Naive thymus-derived CD8-positive, alpha-beta T cell (primary cell): ENCODE measurements around the gene RAI2. TPM values are rescaled to one million over a fixed set of nuclear protein-coding genes. Genes with fewer than 3 reads are reported as not detected.

ENCODE experiments used
- ATAC-seq, 2 donors: fragments of 150-1000 bp; cut with Tn5 transposase in 1 of 2; sonication (Bioruptor Pico), chemical (Tn5 transposase) in 1 of 2; 1 replicate in 1 of 2; 2 replicates in 1 of 2; pipeline ENCODE4 v1.10.0; 2021; ENCODE audit warnings: mild to moderate bottlenecking in 2 of 2, moderate library complexity in 2 of 2
- POLR2A ChIA-PET: fragments of 350-600 bp; sonication (Branson Sonifier 250); formaldehyde crosslinking; loops from one replicate; lab custom pipeline; 2021; ENCODE audit warnings: antibody characterized with exemption; lab: Charles Lee
- DNase-seq, 10 donors: peaks; one replicate each; pipeline versions ENCODE4 v3.0.0 to v3.0.0-alpha.2; 2020 to 2022
- H3K27ac Mint-ChIP-seq, 10 donors: one replicate each; pipeline ENCODE4 v1.8.0; 2020 to 2022; ENCODE audit warnings: mild to moderate bottlenecking in 10 of 10, mixed read lengths in 10 of 10, moderate library complexity in 4 of 10, inconsistent platforms in 1 of 10
- H3K27me3 Mint-ChIP-seq, 5 donors: one replicate each; pipeline ENCODE4 v1.8.0; 2021 to 2022; ENCODE audit warnings: mixed read lengths in 5 of 5
- H3K36me3 Mint-ChIP-seq, 3 donors: one replicate each; pipeline ENCODE4 v1.8.0; 2020 to 2022; ENCODE audit warnings: mixed read lengths in 3 of 3, mild to moderate bottlenecking in 2 of 3, inconsistent platforms in 1 of 3
- H3K4me1 Mint-ChIP-seq, 4 donors: one replicate each; pipeline ENCODE4 v1.8.0; 2021 to 2022; ENCODE audit warnings: mixed read lengths in 4 of 4
- H3K4me3 Mint-ChIP-seq, 10 donors: one replicate each; pipeline ENCODE4 v1.8.0; 2020 to 2022; ENCODE audit warnings: mild to moderate bottlenecking in 10 of 10, mixed read lengths in 10 of 10, moderate library complexity in 6 of 10, inconsistent platforms in 1 of 10
- H3K9me3 Mint-ChIP-seq, 9 donors: one replicate each; pipeline ENCODE4 v1.8.0; 2020 to 2022; ENCODE audit warnings: mixed read lengths in 9 of 9, mild to moderate bottlenecking in 3 of 9, inconsistent platforms in 1 of 9, moderate library complexity in 1 of 9
- polyA plus RNA-seq, 3 donors: library from polyadenylated mRNA; unstranded; fragments of 300-500 nt; fragmentation: Illumina TruSeq; gene quantifications; one replicate each; pipeline ENCODE4 v1.2.3, GENCODE V29; 2021
- total RNA-seq, 8 experiments: library from RNA in 2 of 8; stranded (reverse) in 2 of 8; gene quantifications; one replicate each; pipeline ENCODE4 v1.2.3 and lab custom pipeline; 2021 to 2026

Gene RAI2
- 1 to 10 TPM; 2.9 to 3.2 TPM for total RNA-seq
- 1 to 10 TPM in 2 of 3 donors, under 1 TPM in 1; 0.92 to 2.8 (median 1.1) TPM for polyA plus RNA-seq
- total RNA-seq (lab: John Stamatoyannopoulos, UW) = 0.90 to 7.4 (median 3.1) reads per million in 6 experiments

GRCh38 chrX:17860811-17861488 is at the start of gene RAI2:
Gene RAI2, minus strand, starts transcription at chrX:17861298. Its CDS starts 59,288 bp downstream, at chrX:17802010.
- peak; percentile 57 to 62 for ATAC-seq
- peak within 1 kb of the TSS in 5 of 10 donors; percentile 1 to 69 (median 59) for H3K27ac Mint-ChIP-seq
- H3K9me3 Mint-ChIP-seq = peaks cover 0 to 4% (median 0%) of the 10 kb centered on the region in 9 donors
- POLR2A ChIA-PET = no interaction called here
- H3K4me1 Mint-ChIP-seq = peaks cover 4 to 10% (median 8%) of the 10 kb centered on the region in 4 donors
- peak within 1 kb of the TSS; percentile 80 to 91 (median 88) for H3K4me3 Mint-ChIP-seq
- peaks cover 0 to 36% (median 10%) of the 10 kb centered on the region in 5 donors for H3K27me3 Mint-ChIP-seq
- DNase-seq = peak in 9 of 10 donors; percentile 5 to 77 (median 49)
- H3K36me3 Mint-ChIP-seq = no peaks in the 10 kb centered on the region

DNA sequence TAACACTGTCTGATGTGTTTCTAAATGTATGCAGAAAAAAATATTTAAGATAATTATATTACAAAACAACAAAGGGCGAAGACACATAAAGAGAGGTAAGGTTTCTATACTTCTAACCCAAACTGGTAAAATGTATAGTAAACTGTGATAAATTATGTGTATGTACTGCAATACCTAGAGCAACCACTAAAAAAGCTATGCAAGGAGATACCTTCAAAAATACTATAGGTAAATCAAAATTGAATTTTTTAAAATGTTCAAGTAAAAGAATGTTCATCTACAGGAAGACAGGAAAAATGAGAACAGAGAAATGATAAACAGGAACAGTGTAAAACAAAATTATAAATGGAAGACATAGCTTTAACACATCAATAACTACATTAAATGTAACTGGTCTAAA is 27.3 kb upstream of the RAI2 start:
- POLR2A ChIA-PET = no interaction called here
- ATAC-seq = no peak
- Mint-ChIP-seq H3K4me1 (peaks cover 0 to 2% (median 0%) of the 10 kb centered on the region in 4 donors), H3K27me3 (peaks cover 5 to 39% (median 10%) of the 10 kb centered on the region in 5 donors), H3K36me3 (peaks cover 0 to 9% (median 0%) of the 10 kb centered on the region in 3 donors), H3K4me3 (no peak overlapping the region), H3K27ac (no peak overlapping the region), H3K9me3 (peaks cover 0 to 12% (median 0%) of the 10 kb centered on the region in 9 donors)
- no peak for DNase-seq

GRCh38 chrX:17882680-17883079 is 21.6 kb upstream of the RAI2 start:
- Mint-ChIP-seq H3K4me3 (no peak overlapping the region), H3K9me3 (peaks cover 0 to 7% (median 0%) of the 10 kb centered on the region in 9 donors), H3K27me3 (peaks cover 5 to 49% (median 24%) of the 10 kb centered on the region in 5 donors), H3K4me1 (no peaks in the 10 kb centered on the region), H3K27ac (peak overlapping the region in 1 of 10 donors; percentile 67), H3K36me3 (peaks cover 0 to 5% (median 0%) of the 10 kb centered on the region in 3 donors)
- no peak for ATAC-seq
- POLR2A ChIA-PET = no interaction called here
- DNase-seq = no peak

DNA sequence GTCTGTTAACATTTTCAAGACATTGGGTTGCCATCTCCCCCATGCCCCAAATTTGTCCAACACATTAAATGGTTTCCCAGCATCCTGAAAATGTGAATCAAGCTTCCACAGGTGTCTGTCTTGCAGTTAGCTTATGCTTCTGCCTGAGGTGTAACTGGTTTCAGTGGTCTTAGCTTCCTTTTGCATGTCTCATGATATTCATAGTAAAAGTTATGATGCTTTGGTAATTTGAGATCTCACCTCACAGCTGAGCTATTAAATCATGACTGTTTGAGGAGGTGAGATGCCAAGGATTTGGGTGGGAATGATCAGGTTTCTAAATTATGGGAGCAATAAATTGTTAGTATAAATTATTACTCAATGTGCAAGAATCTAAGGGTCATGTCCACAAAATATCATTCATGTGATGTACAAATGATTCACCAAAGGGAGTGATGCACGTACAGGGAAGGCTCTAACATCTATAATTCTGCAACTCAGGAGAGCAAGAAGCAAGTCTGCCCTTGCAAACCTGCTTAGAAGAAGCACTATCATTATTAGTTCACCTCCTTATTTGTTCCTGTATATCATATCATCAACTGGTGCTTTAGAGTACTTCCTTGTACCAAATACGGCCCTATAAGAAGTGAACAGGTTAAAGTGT is 17.1 kb upstream of the RAI2 start:
- H3K4me1 Mint-ChIP-seq = no peaks in the 10 kb centered on the region
- no peak for DNase-seq
- no peak overlapping the region for H3K27ac Mint-ChIP-seq
- H3K9me3 Mint-ChIP-seq = peaks cover 0 to 14% (median 0%) of the 10 kb centered on the region in 9 donors
- POLR2A ChIA-PET = no interaction called here
- no peak overlapping the region for H3K4me3 Mint-ChIP-seq
- H3K27me3 Mint-ChIP-seq = peaks cover 3 to 53% (median 21%) of the 10 kb centered on the region in 5 donors
- peaks cover 0 to 11% (median 0%) of the 10 kb centered on the region in 3 donors for H3K36me3 Mint-ChIP-seq
- no peak for ATAC-seq

- H3K4me3 Mint-ChIP-seq = no peak overlapping the region
- DNase-seq = no peak
- H3K27me3 Mint-ChIP-seq = peaks cover 3 to 39% (median 15%) of the 10 kb centered on the region in 5 donors
- peaks cover 0 to 15% (median 0%) of the 10 kb centered on the region in 9 donors for H3K9me3 Mint-ChIP-seq
- no peaks in the 10 kb centered on the region for H3K4me1 Mint-ChIP-seq
- no peak overlapping the region for H3K27ac Mint-ChIP-seq
- POLR2A ChIA-PET = no interaction called here
- peaks cover 0 to 11% (median 0%) of the 10 kb centered on the region in 3 donors for H3K36me3 Mint-ChIP-seq
- no peak for ATAC-seq
These were observed 15.0 kb upstream of the RAI2 start for GRCh38 chrX:17876135-17876534.

- peaks cover 0 to 6% (median 0%) of the 10 kb centered on the region in 3 donors for H3K36me3 Mint-ChIP-seq
- POLR2A ChIA-PET = no interaction called here
These were observed 8.5 kb upstream of the RAI2 start for GRCh38 chrX:17869580-17869979.

DNA sequence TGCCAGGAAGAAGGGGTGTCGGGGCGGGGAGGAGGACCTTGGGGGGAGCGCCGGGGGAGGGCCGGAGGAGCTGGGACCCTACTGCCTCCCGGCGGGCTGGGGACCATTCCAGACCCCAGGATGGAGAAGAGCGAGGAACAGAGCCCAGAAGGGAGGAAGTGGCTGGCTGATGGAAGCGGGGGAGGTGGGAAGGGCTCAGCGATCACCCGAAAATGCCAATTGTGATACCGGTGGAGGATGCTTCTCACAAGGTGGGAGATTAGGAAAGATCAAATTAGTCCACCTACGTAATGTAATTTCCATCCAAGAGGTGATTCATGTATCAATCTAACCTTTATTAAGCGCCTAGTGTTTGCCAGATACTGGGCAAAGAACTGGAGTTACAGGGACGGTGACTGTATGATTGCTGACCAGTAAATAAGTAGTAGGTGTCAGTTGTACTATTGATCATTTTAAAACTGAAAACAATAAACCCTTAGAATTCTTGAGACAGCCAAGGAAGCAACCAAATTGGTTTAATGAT is 452 bp upstream of the RAI2 start:
- peaks cover 0 to 36% (median 10%) of the 10 kb centered on the region in 5 donors for H3K27me3 Mint-ChIP-seq

More at GRCh38 chrX:17869580-17869979, 8.5 kb upstream of the RAI2 start:
- no peak for DNase-seq
- H3K4me3 Mint-ChIP-seq = no peak overlapping the region
- H3K4me1 Mint-ChIP-seq = no peaks in the 10 kb centered on the region
- peaks cover 0 to 13% (median 0%) of the 10 kb centered on the region in 9 donors for H3K9me3 Mint-ChIP-seq
- H3K27me3 Mint-ChIP-seq = peaks cover 0 to 9% (median 4%) of the 10 kb centered on the region in 5 donors
- H3K27ac Mint-ChIP-seq = no peak overlapping the region
- no peak for ATAC-seq

GRCh38 chrX:17860179-17860780 is 818 bp downstream of the RAI2 start:
- DNase-seq (peak in 9 of 10 donors; percentile 1 to 60 (median 8)), ATAC-seq (peak; percentile 18 to 28)
- Mint-ChIP-seq H3K27ac (peak overlapping the region in 5 of 10 donors; percentile 1 to 69 (median 59)), H3K9me3 (peaks cover 0 to 4% (median 0%) of the 10 kb centered on the region in 9 donors), H3K4me1 (peaks cover 4 to 10% (median 8%) of the 10 kb centered on the region in 4 donors), H3K27me3 (peaks cover 0 to 36% (median 10%) of the 10 kb centered on the region in 5 donors), H3K4me3 (peak overlapping the region; percentile 80 to 91 (median 88)), H3K36me3 (no peaks in the 10 kb centered on the region)
- POLR2A ChIA-PET = interaction anchor here (1.0 to 1.2 kb wide), 2 partner anchors 81 to 123 kb away, joined by 3 to 4 read pairs; partner anchors contain the start of gene SCML1

More for the DNA sequence above, 452 bp upstream of the RAI2 start:
- peaks cover 4 to 10% (median 8%) of the 10 kb centered on the region in 4 donors for H3K4me1 Mint-ChIP-seq
- ATAC-seq (no peak), DNase-seq (no peak)
- peaks cover 0 to 4% (median 0%) of the 10 kb centered on the region in 9 donors for H3K9me3 Mint-ChIP-seq
- H3K36me3 Mint-ChIP-seq = no peaks in the 10 kb centered on the region
- POLR2A ChIA-PET = no interaction called here
- peak overlapping the region; percentile 63 to 81 (median 70) for H3K4me3 Mint-ChIP-seq
- H3K27ac Mint-ChIP-seq = peak overlapping the region in 2 of 10 donors; percentile 34 to 43

DNA sequence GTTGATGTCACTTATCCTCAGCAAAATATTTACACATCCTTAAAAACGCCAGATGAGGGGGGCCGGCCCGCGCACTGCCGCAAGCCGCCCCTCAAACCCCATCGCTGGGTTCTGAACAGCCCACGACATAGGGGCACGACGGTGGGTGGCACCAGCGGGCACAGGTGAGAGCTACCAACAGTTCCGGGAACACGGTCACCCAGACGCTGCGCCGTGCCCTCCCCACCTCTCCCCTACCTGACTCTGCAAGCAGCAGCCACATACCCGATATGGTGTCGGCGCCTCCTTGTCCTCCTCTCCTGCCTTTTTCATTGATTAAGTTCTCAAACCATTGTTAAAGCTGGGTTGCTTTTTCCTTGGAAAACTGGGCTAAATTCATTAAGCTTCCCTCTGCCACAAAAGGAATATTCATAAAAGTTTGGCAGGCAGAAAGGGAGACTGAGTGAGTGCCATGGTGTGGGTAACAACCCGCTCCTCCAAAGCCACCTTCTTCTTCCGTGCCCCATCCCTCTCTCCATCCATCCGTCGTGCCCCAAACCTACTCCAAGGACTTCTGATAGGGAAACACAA is 1.4 kb downstream of the RAI2 start:
- ATAC-seq = peak; percentile 67 to 81
- peak in 9 of 10 donors; percentile 6 to 74 (median 47) for DNase-seq
- peaks cover 4 to 10% (median 8%) of the 10 kb centered on the region in 4 donors for H3K4me1 Mint-ChIP-seq
- POLR2A ChIA-PET = interaction anchor here (1.0 to 1.2 kb wide), 2 partner anchors 81 to 122 kb away, joined by 3 to 4 read pairs; partner anchors contain the start of gene SCML1
- peaks cover 0 to 39% (median 12%) of the 10 kb centered on the region in 5 donors for H3K27me3 Mint-ChIP-seq
- peak overlapping the region in 6 of 10 donors; percentile 1 to 69 (median 50) for H3K27ac Mint-ChIP-seq
- peak overlapping the region; percentile 80 to 91 (median 88) for H3K4me3 Mint-ChIP-seq
- H3K9me3 Mint-ChIP-seq = peaks cover 0 to 4% (median 0%) of the 10 kb centered on the region in 9 donors
- no peaks in the 10 kb centered on the region for H3K36me3 Mint-ChIP-seq

DNA sequence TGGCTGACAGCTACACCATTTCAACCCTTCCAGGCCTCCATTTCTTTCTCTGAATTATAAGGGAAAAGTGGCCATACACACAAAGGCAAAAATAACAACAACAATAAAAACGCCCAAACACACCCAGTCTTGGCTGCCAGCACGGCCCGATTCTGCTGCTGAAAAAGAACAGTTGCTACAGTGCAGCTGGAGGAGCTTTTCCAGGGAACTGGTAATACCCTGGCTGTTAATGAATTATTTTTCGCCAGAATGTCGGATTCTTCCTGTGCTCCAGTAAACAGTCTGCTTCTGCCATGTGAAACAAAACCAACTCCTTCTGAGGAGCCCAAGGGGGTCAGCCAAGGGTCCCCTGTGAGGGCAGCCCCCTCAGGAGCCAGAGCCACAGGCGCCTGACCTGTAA is 6.6 kb downstream of the RAI2 start:
- Mint-ChIP-seq H3K4me1 (peaks cover 3 to 4% (median 3%) of the 10 kb centered on the region in 4 donors), H3K27ac (no peak overlapping the region), H3K36me3 (peaks cover 0 to 2% (median 0%) of the 10 kb centered on the region in 3 donors), H3K4me3 (no peak overlapping the region), H3K27me3 (peaks cover 0 to 16% (median 3%) of the 10 kb centered on the region in 5 donors), H3K9me3 (no peaks in the 10 kb centered on the region)
- POLR2A ChIA-PET = no interaction called here
- ATAC-seq = no peak
- DNase-seq = no peak

DNA sequence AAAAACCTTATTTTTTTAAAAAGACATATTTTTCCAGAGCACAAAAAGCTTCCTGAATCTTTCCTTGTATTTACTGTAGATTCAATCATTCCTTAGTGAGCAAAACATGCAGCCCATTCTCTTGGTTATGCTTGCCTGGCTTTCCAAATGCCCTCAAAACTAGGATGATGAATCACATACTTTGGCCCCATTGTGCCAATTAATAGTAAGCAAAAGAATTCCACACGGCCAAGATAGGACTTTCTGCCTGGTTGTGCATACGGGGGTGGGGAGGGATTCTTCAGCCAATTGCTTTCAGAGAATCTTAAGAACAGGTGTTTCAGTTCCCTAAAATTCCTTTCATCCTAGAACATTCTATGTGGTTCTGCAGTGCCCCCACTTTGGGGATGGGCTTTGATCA is 7.0 kb downstream of the RAI2 start:
- Mint-ChIP-seq H3K27ac (no peak overlapping the region), H3K27me3 (peaks cover 0 to 13% (median 0%) of the 10 kb centered on the region in 5 donors), H3K4me3 (no peak overlapping the region), H3K9me3 (no peaks in the 10 kb centered on the region), H3K36me3 (peaks cover 0 to 2% (median 0%) of the 10 kb centered on the region in 3 donors), H3K4me1 (peaks cover 0 to 3% (median 0%) of the 10 kb centered on the region in 4 donors)
- DNase-seq = no peak
- no peak for ATAC-seq
- POLR2A ChIA-PET = no interaction called here
